ENCODE data around the gene PMEPA1.
"Not testable (repeated sequence)": the region's sequence is repeated elsewhere in the genome, so short reads cannot be mapped to it uniquely, and the experiment has no call there.

Gene PMEPA1

DNA sequence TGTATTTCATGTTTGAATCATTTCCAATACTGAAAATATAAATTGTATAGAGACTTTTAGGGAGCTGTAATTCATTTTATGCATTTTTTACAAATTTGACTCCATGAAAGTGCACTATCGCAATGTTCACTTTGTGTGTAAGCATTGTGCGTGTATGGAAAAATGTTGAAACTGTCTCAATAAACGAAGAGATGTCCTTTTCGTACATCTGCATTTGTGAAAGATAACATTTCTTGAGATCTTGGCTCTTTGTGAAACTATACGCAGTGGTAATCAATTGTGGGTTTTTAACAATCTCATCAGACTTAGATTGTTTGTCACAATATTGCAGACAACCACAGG is 70.9 kb downstream of the PMEPA1 start:
- H3K27me3 Mint-ChIP-seq (ENCODE audit: low read depth, poor library complexity): peaks cover 12% of the 10 kb centered on the region
- peaks cover 49% of the 10 kb centered on the region for H3K9me3 Mint-ChIP-seq
- DNase-seq: no peak

DNA sequence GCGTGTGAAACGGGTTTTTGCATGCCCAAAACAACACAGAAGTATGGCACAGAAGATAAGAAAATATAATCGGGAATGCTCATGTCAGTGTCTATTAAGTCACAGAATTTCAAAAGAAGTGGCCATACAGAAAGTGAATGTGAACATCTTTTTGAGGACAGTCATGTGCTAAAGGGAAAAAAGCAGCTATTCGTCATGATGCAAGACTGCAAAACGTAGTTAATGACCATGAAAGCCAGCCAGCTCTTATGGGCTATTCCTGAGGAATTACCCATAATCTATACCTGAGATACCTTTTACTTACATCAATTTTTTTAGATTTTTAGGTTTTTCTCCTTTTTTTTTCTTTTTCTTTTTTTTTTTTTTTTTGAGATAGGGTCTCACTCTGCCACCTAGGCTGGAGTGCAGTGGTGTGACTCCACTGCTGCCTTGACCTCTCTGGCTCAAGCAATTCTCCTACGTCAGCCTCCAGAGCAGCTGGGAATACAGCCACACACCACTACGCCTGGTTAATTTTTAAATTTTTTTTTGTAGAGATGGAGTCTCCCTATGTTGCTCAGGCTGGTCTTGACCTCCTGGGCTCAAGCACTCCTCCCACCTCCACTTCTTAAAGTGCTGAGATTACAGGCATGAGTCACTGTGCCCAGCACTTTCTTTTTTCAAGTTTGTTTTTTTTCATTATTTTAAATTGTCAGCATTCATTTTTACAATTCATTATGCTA is 71.5 kb downstream of the PMEPA1 start:
- H3K9me3 Mint-ChIP-seq: peaks cover 43% of the 10 kb centered on the region
- peaks cover 12% of the 10 kb centered on the region for H3K27me3 Mint-ChIP-seq (ENCODE audit: low read depth, poor library complexity)
- no peaks in the 10 kb centered on the region for H3K36me3 Mint-ChIP-seq (ENCODE audit: low read depth)
- no peaks in the 10 kb centered on the region for H3K4me1 Mint-ChIP-seq
- TF ChIP-seq, protein P1, sequence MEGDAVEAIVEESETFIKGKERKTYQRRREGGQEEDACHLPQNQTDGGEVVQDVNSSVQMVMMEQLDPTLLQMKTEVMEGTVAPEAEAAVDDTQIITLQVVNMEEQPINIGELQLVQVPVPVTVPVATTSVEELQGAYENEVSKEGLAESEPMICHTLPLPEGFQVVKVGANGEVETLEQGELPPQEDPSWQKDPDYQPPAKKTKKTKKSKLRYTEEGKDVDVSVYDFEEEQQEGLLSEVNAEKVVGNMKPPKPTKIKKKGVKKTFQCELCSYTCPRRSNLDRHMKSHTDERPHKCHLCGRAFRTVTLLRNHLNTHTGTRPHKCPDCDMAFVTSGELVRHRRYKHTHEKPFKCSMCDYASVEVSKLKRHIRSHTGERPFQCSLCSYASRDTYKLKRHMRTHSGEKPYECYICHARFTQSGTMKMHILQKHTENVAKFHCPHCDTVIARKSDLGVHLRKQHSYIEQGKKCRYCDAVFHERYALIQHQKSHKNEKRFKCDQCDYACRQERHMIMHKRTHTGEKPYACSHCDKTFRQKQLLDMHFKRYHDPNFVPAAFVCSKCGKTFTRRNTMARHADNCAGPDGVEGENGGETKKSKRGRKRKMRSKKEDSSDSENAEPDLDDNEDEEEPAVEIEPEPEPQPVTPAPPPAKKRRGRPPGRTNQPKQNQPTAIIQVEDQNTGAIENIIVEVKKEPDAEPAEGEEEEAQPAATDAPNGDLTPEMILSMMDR (IDR thresholded peaks at IDR 0.05): no peak
- no peak for DNase-seq
- H3K4me3 Mint-ChIP-seq: no peak overlapping the region
- H3K27ac Mint-ChIP-seq: no peak overlapping the region

More for the DNA sequence above, 70.9 kb downstream of the PMEPA1 start:
- Mint-ChIP-seq H3K4me3 (no peak overlapping the region), H3K27ac (no peak overlapping the region), H3K36me3 (ENCODE audit: low read depth) (no peaks in the 10 kb centered on the region), H3K4me1 (no peaks in the 10 kb centered on the region)
- TF ChIP-seq, protein P1 (IDR thresholded peaks at IDR 0.05): no peak

DNA sequence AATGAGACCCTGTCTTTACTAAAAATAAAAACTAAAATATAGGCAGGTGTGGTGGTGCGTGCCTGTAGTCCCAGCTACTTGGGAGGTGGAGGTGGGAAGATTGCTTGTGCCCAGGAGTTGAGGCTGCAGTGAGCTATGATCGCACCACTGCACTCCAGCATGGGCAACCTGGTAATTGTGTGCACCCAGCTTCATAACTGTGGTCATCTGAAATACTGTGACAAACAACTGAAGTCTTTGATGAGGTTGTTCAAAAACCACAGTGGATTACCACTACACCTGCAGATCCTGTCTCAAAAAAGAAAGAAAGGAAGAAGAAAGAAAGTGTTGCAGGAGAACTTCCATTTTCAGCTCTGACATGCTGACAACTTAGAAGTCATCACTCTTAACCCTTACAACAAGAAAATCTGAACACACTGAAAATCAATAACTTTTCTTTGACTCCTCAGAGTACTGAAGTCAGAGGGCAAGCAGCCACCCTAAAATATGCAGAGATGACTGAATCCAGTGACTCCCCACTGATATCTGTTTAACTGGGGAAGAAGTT is 75.8 kb downstream of the PMEPA1 start:
- peaks cover 17% of the 10 kb centered on the region for H3K27me3 Mint-ChIP-seq (ENCODE audit: low read depth, poor library complexity)
- H3K9me3 Mint-ChIP-seq: peaks cover 39% of the 10 kb centered on the region
- no peaks in the 10 kb centered on the region for H3K4me1 Mint-ChIP-seq
- no peak overlapping the region for H3K4me3 Mint-ChIP-seq
- DNase-seq: no peak
- no peak overlapping the region for H3K27ac Mint-ChIP-seq
- H3K36me3 Mint-ChIP-seq (ENCODE audit: low read depth): no peaks in the 10 kb centered on the region
- TF ChIP-seq, protein P1 (IDR thresholded peaks at IDR 0.05): no peak

DNA sequence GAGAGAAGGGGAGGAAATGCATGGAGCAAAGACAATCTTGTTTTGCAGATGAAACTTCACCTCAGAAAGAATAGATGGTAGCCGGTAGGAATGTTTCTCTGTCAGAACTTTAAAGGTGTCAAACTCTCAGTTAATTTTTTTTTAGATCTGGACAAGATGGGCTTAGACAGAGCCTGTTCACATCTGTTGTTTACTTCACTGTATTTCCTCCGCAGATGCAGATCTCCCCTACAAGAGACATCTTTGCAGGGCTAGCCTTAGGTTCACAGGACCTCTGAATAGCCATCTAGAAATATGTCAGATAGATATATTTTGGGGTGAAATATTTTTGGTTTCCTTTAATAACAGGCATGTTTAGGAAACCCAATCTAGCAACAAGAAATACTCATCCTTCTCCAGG is 77.5 kb downstream of the PMEPA1 start:
- H3K27ac Mint-ChIP-seq: no peak overlapping the region
- no peak for DNase-seq
- no peaks in the 10 kb centered on the region for H3K36me3 Mint-ChIP-seq (ENCODE audit: low read depth)
- H3K4me3 Mint-ChIP-seq: no peak overlapping the region
- H3K4me1 Mint-ChIP-seq: peaks cover 4% of the 10 kb centered on the region
- peaks cover 35% of the 10 kb centered on the region for H3K9me3 Mint-ChIP-seq
- H3K27me3 Mint-ChIP-seq (ENCODE audit: low read depth, poor library complexity): peaks cover 20% of the 10 kb centered on the region
- TF ChIP-seq, protein P1 (IDR thresholded peaks at IDR 0.05): no peak

DNA sequence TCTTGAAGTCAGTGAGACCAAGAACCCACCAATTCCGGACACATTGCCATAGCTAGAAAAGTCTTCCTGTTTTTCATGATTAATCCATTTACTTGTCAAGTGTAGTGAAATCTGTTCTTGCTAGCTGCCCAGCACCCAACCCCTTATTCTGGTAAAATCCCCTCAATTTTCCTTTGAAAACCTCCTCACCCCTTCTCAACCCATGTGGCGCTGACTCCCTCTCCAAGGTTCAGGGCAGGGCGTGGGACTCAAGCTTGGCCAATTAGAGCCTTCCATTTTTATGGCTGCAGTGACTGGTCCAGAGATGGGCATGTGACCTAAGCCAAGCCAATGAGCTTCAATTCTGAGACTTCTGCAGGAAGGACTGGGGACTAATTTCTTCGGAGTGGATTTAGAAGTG is 79.8 kb downstream of the PMEPA1 start:
- peaks cover 26% of the 10 kb centered on the region for H3K9me3 Mint-ChIP-seq
- no peaks in the 10 kb centered on the region for H3K36me3 Mint-ChIP-seq (ENCODE audit: low read depth)
- H3K4me3 Mint-ChIP-seq: no peak overlapping the region
- TF ChIP-seq, protein P1 (IDR thresholded peaks at IDR 0.05): no peak
- H3K27me3 Mint-ChIP-seq (ENCODE audit: low read depth, poor library complexity): peaks cover 11% of the 10 kb centered on the region
- no peak for DNase-seq
- H3K4me1 Mint-ChIP-seq: peaks cover 4% of the 10 kb centered on the region
- H3K27ac Mint-ChIP-seq: no peak overlapping the region

DNA sequence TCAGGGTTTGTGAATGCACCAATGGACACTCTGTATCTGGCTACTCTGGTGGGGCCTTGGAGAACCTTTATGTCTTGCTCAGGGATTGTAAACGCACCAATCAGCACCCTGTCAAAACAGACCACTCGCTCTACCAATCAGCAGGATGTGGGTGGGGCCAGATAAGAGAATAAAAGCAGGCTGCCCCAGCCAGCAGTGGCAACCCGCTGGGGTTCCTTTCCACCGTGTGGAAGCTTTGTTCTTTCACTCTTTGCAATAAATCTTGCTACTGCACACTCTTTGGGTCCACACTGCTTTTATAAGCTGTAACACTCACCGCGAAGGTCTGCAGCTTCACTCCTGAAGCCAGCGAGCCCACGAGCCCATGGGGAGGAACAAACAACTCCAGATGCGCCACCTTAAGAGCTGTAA is 80.3 kb downstream of the PMEPA1 start:
- DNase-seq; H3K27ac Mint-ChIP-seq; H3K4me1 Mint-ChIP-seq; H3K36me3 Mint-ChIP-seq (ENCODE audit: low read depth); H3K4me3 Mint-ChIP-seq: not testable (repeated sequence)
- Mint-ChIP-seq H3K27me3 (ENCODE audit: low read depth, poor library complexity) (peaks cover 11% of the 10 kb centered on the region), H3K9me3 (peaks cover 26% of the 10 kb centered on the region)

DNA sequence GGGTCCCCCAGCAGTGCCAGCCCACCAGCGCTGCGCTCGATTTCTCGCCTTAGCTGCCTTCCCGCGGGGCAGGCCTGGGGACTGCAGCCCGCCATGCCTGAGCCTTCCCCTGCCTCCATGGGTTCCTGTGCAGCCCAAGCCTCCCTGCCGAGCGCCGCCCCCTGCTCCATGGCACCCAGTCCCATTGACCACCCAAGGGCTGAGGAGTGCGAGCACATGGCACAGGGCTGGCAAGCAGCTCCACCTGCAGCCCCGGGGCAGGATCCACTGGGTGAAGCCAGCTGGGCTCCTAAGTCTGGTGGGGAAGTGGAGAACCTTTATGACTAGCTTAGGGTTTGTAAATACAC is 80.9 kb downstream of the PMEPA1 start:
- not testable (repeated sequence) for H3K4me1 Mint-ChIP-seq; DNase-seq; H3K36me3 Mint-ChIP-seq (ENCODE audit: low read depth); H3K27ac Mint-ChIP-seq; H3K4me3 Mint-ChIP-seq
- H3K9me3 Mint-ChIP-seq: peaks cover 31% of the 10 kb centered on the region
- H3K27me3 Mint-ChIP-seq (ENCODE audit: low read depth, poor library complexity): peaks cover 16% of the 10 kb centered on the region
